Measurements from ENCODE around the gene LRBA.

DNA sequence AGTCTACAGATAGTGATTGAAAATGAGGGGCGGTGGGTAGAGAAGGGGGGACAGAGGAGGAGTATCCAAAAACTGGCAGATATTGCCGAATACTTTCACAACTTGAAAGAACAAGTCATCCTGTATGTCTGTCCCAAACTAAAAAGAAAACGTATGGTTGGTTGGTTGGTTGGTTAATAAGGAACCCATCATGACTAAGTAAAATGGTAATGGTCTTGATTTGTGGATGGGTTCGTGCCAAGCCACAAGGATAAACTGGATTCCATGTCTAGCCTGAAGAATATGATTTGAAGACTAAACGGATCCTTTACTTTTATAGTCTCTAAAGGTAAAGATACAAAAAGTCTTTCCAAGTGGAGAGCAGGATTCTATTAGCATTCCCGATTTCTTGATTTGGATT is 728.4 kb downstream of the LRBA start:
- TF ChIP-seq, protein P1, sequence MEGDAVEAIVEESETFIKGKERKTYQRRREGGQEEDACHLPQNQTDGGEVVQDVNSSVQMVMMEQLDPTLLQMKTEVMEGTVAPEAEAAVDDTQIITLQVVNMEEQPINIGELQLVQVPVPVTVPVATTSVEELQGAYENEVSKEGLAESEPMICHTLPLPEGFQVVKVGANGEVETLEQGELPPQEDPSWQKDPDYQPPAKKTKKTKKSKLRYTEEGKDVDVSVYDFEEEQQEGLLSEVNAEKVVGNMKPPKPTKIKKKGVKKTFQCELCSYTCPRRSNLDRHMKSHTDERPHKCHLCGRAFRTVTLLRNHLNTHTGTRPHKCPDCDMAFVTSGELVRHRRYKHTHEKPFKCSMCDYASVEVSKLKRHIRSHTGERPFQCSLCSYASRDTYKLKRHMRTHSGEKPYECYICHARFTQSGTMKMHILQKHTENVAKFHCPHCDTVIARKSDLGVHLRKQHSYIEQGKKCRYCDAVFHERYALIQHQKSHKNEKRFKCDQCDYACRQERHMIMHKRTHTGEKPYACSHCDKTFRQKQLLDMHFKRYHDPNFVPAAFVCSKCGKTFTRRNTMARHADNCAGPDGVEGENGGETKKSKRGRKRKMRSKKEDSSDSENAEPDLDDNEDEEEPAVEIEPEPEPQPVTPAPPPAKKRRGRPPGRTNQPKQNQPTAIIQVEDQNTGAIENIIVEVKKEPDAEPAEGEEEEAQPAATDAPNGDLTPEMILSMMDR (IDR thresholded peaks at IDR 0.05) = no peak
- no peak for TF ChIP-seq POLR2A (IDR thresholded peaks at IDR 0.05)
- TF ChIP-seq EP300 (IDR thresholded peaks at IDR 0.05) = no peak

Measured in stomach (tissue), 4 donors.